Suprapubic skin (tissue), 4 donors: ENCODE results near the gene TRIP4.

Source experiments
- EP300 ChIP-seq: sonication (generic); formaldehyde crosslinking; IDR thresholded peaks from one replicate; pipeline ENCODE4 v1.6.1; 2017; ENCODE audit warnings: antibody characterized with exemption
- POLR2A ChIP-seq, 2 donors: fragments of 450-650 bp; IDR thresholded peaks; one replicate each; pipeline ENCODE4 v1.6.1; 2017; ENCODE audit warnings: antibody characterized with exemption in 2 of 2, mild to moderate bottlenecking in 2 of 2, moderate library complexity in 2 of 2
- POLR2AphosphoS5 ChIP-seq, 3 donors: sonication (generic); formaldehyde crosslinking; IDR thresholded peaks; one replicate each; pipeline ENCODE4 v1.6.1; 2017; ENCODE audit warnings: antibody characterized with exemption in 3 of 3
- TF ChIP-seq, protein P1 (sequence below), 2 donors: fragments of 200-600 bp in 1 of 2; fragments of 450-650 bp in 1 of 2; sonication (generic) in 1 of 2; IDR thresholded peaks; one replicate each; pipeline ENCODE4 v1.5.1; 2016 to 2019; ENCODE audit warnings: antibody characterized with exemption in 2 of 2, mild to moderate bottlenecking in 1 of 2, moderate library complexity in 1 of 2

- TF ChIP-seq, protein P1, sequence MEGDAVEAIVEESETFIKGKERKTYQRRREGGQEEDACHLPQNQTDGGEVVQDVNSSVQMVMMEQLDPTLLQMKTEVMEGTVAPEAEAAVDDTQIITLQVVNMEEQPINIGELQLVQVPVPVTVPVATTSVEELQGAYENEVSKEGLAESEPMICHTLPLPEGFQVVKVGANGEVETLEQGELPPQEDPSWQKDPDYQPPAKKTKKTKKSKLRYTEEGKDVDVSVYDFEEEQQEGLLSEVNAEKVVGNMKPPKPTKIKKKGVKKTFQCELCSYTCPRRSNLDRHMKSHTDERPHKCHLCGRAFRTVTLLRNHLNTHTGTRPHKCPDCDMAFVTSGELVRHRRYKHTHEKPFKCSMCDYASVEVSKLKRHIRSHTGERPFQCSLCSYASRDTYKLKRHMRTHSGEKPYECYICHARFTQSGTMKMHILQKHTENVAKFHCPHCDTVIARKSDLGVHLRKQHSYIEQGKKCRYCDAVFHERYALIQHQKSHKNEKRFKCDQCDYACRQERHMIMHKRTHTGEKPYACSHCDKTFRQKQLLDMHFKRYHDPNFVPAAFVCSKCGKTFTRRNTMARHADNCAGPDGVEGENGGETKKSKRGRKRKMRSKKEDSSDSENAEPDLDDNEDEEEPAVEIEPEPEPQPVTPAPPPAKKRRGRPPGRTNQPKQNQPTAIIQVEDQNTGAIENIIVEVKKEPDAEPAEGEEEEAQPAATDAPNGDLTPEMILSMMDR (IDR thresholded peaks at IDR 0.05), result no peak
- TF ChIP-seq POLR2AphosphoS5 (IDR thresholded peaks at IDR 0.05) (no peak), POLR2A (IDR thresholded peaks at IDR 0.05) (no peak), EP300 (no peak)
These were observed 36.4 kb upstream of the TRIP4 start for GRCh38 chr15:64351265-64351664.
